K562 (cell line): ENCODE measurements around the gene HDAC5. TPM values are rescaled to one million over a fixed set of nuclear protein-coding genes. Genes with fewer than 3 reads are reported as not detected.
A peak's percentile ranks its signal among the peaks of the same experiment; 100 is the strongest.

ENCODE experiments used
- ATAC-seq: fragments of 200-7000 bp; cut with Tn5 transposase; 3 replicates; pipeline ENCODE4 v1.9.1; 2020; ENCODE audit warnings: moderate library complexity
- BruUV-seq: library from RNA; stranded (reverse); fragments of 400-500 nt; replicated peaks from 2 replicates; lab custom pipeline; 2021; lab: Mats Ljungman, UMichigan
- CTCF ChIA-PET: fragments of 300-600 bp; formaldehyde crosslinking; extraction: SDS; loops from one replicate; lab custom pipeline; 2021; ENCODE audit warnings: low intra/inter-chr PET ratio; lab: Yijun Ruan, JAX
- POLR2A ChIA-PET: fragments of 300-600, 350-650 bp; sonication (Branson Sonifier 250); formaldehyde crosslinking; extraction: SDS; loops from one replicate; lab custom pipeline; 2021; ENCODE audit warnings: antibody characterized with exemption, inconsistent platforms; lab: Yijun Ruan, JAX
- DNase-seq, 4 experiments: peaks; one replicate each; pipeline versions ENCODE4 v3.0.0 to v3.0.0-alpha.2; 2011 to 2018; ENCODE audit warnings: low spot score in 3 of 4, mixed read lengths in 3 of 4; ENCODE audit errors: extremely low read depth in 1 of 4
- FAIRE-seq: peaks from 2 replicates; lab custom pipeline; 2011; peaks lifted over from hg19 to GRCh38; lab: Jason Lieb, UNC
- H2AFZ ChIP-seq: 2 replicates; pipeline ENCODE4 v1.6.0; 2011; ENCODE audit warnings: low read depth, low read length, control low read depth, inconsistent platforms
- H3K27ac ChIP-seq: fragments of 200-600 bp; 3 replicates; pipeline ENCODE4 v1.8.0; 2011; ENCODE audit warnings: low read depth, mild to moderate bottlenecking, control low read depth, inconsistent platforms, low read length, moderate library complexity, mixed read lengths; ENCODE audit errors: extremely low read depth
- H3K27me3 ChIP-seq, 2 experiments: fragments of 300-600 bp in 1 of 2; 2 replicates in 1 of 2; 3 replicates in 1 of 2; pipeline versions ENCODE4 v1.6.0 to v1.8.0; 2011; ENCODE audit warnings: inconsistent platforms in 2 of 2, low read length in 2 of 2, mild to moderate bottlenecking in 1 of 2, mixed read lengths in 1 of 2, moderate library complexity in 1 of 2; ENCODE audit not compliant: control insufficient read depth in 2 of 2, insufficient read depth in 2 of 2
- H3K36me3 ChIP-seq: fragments of 300-600 bp; 3 replicates; pipeline ENCODE4 v1.8.0; 2011; ENCODE audit warnings: mild to moderate bottlenecking, low read length, inconsistent platforms; ENCODE audit not compliant: control insufficient read depth, insufficient read depth
- H3K4me1 ChIP-seq, 2 experiments: fragments of 200-600 bp in 1 of 2; replicated peaks in 1 of 2; 2 replicates in 1 of 2; 3 replicates in 1 of 2; pipeline versions ENCODE4 v1.5.1 to v1.8.0; 2011; ENCODE audit warnings: inconsistent platforms in 2 of 2, low read length in 2 of 2, mild to moderate bottlenecking in 1 of 2, mixed read lengths in 1 of 2, moderate library complexity in 1 of 2; ENCODE audit not compliant: control insufficient read depth in 2 of 2, insufficient read depth in 2 of 2
- H3K4me2 ChIP-seq: 2 replicates; pipeline ENCODE4 v1.6.1; 2011; ENCODE audit warnings: low read length, control low read depth, inconsistent platforms, mixed read lengths; ENCODE audit not compliant: insufficient read depth
- H3K4me3 ChIP-seq: fragments of 200-600 bp; sonication (generic), shearing (Covaris generic); 2 replicates; pipeline ENCODE4 v1.5.1; 2016; ENCODE audit warnings: control low read depth, inconsistent platforms
- H3K79me2 ChIP-seq: fragments of 200-600 bp; 3 replicates; pipeline ENCODE4 v1.8.0; 2011; ENCODE audit warnings: low read length, inconsistent platforms; ENCODE audit not compliant: control insufficient read depth, insufficient read depth
- H3K9ac ChIP-seq, 2 experiments: 2 replicates each; pipeline versions ENCODE4 v1.6.0 to v1.6.1; 2011; ENCODE audit warnings: low read depth in 2 of 2, low read length in 2 of 2, control low read depth in 1 of 2, inconsistent platforms in 1 of 2, mild to moderate bottlenecking in 1 of 2, mixed read lengths in 1 of 2; ENCODE audit not compliant: insufficient read depth in 1 of 2
- H3K9me1 ChIP-seq: one replicate; pipeline ENCODE4 v1.6.0; 2011; ENCODE audit warnings: inconsistent platforms, mild to moderate bottlenecking, low read length, moderate library complexity; ENCODE audit not compliant: control insufficient read depth, insufficient read depth
- H3K9me3 ChIP-seq: replicated peaks from 2 replicates; pipeline ENCODE4 v1.5.1; 2011; ENCODE audit warnings: low read depth, low read length, inconsistent platforms; ENCODE audit not compliant: control insufficient read depth, insufficient read depth
- H4K20me1 ChIP-seq: replicated peaks from 2 replicates; pipeline ENCODE4 v1.6.1; 2011; ENCODE audit warnings: low read length, inconsistent platforms, mixed read lengths; ENCODE audit not compliant: control insufficient read depth, insufficient read depth
- CTCF ChIP-seq, 3 experiments: IDR thresholded peaks in 2 of 3; conservative IDR thresholded peaks in 1 of 3; 2 replicates each; pipeline ENCODE4 v1.5.1; 2011 to 2012; ENCODE audit warnings: low read length in 3 of 3, mild to moderate bottlenecking in 3 of 3, control low read depth in 2 of 3, improper control_type of control experiment in 1 of 3, inconsistent platforms in 1 of 3, low read depth in 1 of 3, mixed read lengths in 1 of 3, moderate library complexity in 1 of 3; ENCODE audit not compliant: insufficient read depth in 2 of 3
- GTF3C2 ChIP-seq: IDR thresholded peaks from 3 replicates; pipeline ENCODE4 v1.6.1; 2011; ENCODE audit warnings: borderline replicate concordance, mild to moderate bottlenecking, moderate library complexity; ENCODE audit not compliant: insufficient read length; ENCODE audit errors: extremely low read depth
- WGBS: fragments of 100-300 bp; shearing (Covaris generic); methylation state at CpG from one replicate; pipeline ENCODE4 v1.1.6; 2016; ENCODE audit warnings: low coverage, mixed read lengths; ENCODE audit not compliant: insufficient coverage; ENCODE audit errors: missing lambda C conversion rate; 5-methylcytosine and 5-hydroxymethylcytosine counted together
- in situ Hi-C: fragments of 300-500 bp; cut with MboI; formaldehyde crosslinking; loops from 4 replicates; pipeline ENCODE4 v1.15.0; 2018; ENCODE audit warnings: inconsistent platforms, mixed read lengths
- intact Hi-C: fragments of 100-400 bp; cut with micrococcal nuclease; formaldehyde crosslinking; loops from 2 replicates; pipeline ENCODE4 v1.14.2; 2022
- polyA plus RNA-seq, 8 experiments: library from polyadenylated mRNA; depleted of rRNA in 4 of 8; stranded (reverse) in 5 of 8; unstranded in 3 of 8; fragments of >200 nt; fragmentation: Nextera tagmentation in 2 of 8; fragmentation: Illumina TruSeq in 1 of 8; extraction: Ambion mirVana in 2 of 8; extraction: Trizol in 1 of 8; gene quantifications; 2 replicates each; pipeline versions ENCODE4 v1.2.1 to v1.2.3, GENCODE V29; 2011 to 2014; ENCODE audit warnings: inconsistent platforms in 1 of 8, missing spikeins in 1 of 8
- total RNA-seq, 7 experiments: library from RNA; depleted of rRNA in 6 of 7; stranded (reverse); fragments of >200 nt in 6 of 7; fragmentation: Illumina TruSeq in 2 of 7; extraction: Trizol in 2 of 7; gene quantifications; 2 replicates each; pipeline versions ENCODE4 v1.2.1 to v1.2.3, GENCODE V29; 2011 to 2021; ENCODE audit warnings: low replicate concordance in 1 of 7

The HDAC5 gene
- total and polyA plus RNA-seq, 9 of the 15 experiments (the other 6 are each of a cell fraction or from before 2014, with no cell fraction given), result 0.45 to 26.2 (median 16.4) TPM

- BruUV-seq, result no TSS peak
- POLR2A ChIA-PET, result interaction anchor here (0.6 to 1.3 kb wide), 3 partner anchors 8 to 12 kb away, joined by 3 to 4 read pairs (median 3); no protein-coding TSS in a partner anchor
- H3K4me1 ChIP-seq, result peaks cover 7 to 32% of the 10 kb centered on the region in 2 experiments; a peak in 4 of 5 replicates
- no peaks in the 10 kb centered on the region for H4K20me1 ChIP-seq
- no peak for ATAC-seq
- peaks cover 25% of the 10 kb centered on the region for H3K79me2 ChIP-seq
- H3K9ac ChIP-seq, result peak overlapping the region in 1 of 2 experiments; percentile 7; a peak in 1 of 4 replicates
- 84% methylated on average over 9 of the region's 9 CpGs for WGBS
- H3K27ac ChIP-seq, result no peak overlapping the region
- H3K4me3 ChIP-seq, result no peak overlapping the region
- intact Hi-C loops, result no loop called here
- no peaks in the 10 kb centered on the region for H3K27me3 ChIP-seq
- no peak overlapping the region for H2AFZ ChIP-seq
- FAIRE-seq, result peak; percentile 6
- TF ChIP-seq GTF3C2 (no peak), CTCF (IDR thresholded peaks at IDR 0.05 in 2 of 3, conservative IDR thresholded peaks at IDR 0.05 in 1 of 3; ENCODE audit: insufficient read depth in 2 of 3, low read depth in 1 of 3, low read length in 3 of 3) (peak in 1 of 3 experiments; percentile 8; a peak in 1 of 6 replicates)
- TF ChIP-seq, all 486 proteins: peak for 1
- in situ Hi-C loops, result no loop called here
- H3K9me3 ChIP-seq, result no peaks in the 10 kb centered on the region
- H3K9me1 ChIP-seq, result no peaks in the 10 kb centered on the region
- CTCF ChIA-PET, result no interaction called here
- DNase-seq, result no peak
- no peak overlapping the region for H3K4me2 ChIP-seq
- peaks cover 38% of the 10 kb centered on the region; the same call in 2 of the 3 replicates for H3K36me3 ChIP-seq
These were observed 49.1 kb downstream of the HDAC5 start for GRCh38 chr17:44074231-44074910.
